CD8-positive, alpha-beta memory T cell (primary cell): Measurements from ENCODE around the gene JAKMIP2. TPM values are rescaled to one million over a fixed set of nuclear protein-coding genes. Genes with fewer than 3 reads are reported as not detected.
A peak's percentile ranks its signal among the peaks of the same experiment; 100 is the strongest.
"Not testable (repeated sequence)": the region's sequence is repeated elsewhere in the genome, so short reads cannot be mapped to it uniquely, and the experiment has no call there.

ENCODE experiments used
- CTCF ChIA-PET: fragments of 350-600 bp; sonication (Branson Sonifier 250); formaldehyde crosslinking; loops from one replicate; lab custom pipeline; 2021; ENCODE audit warnings: antibody characterized with exemption; lab: Charles Lee
- POLR2A ChIA-PET: fragments of 350-600 bp; sonication (Branson Sonifier 250); formaldehyde crosslinking; loops from one replicate; lab custom pipeline; 2021; ENCODE audit warnings: antibody characterized with exemption; lab: Charles Lee
- DNase-seq, 5 donors: peaks; one replicate each; pipeline versions ENCODE4 v3.0.0 to v3.0.0-alpha.2; 2020 to 2022; ENCODE audit warnings: mixed read lengths in 1 of 5
- H3K27ac ChIP-seq: one replicate; pipeline ENCODE4 v1.7.0; 2013; ENCODE audit warnings: low read depth, mild to moderate bottlenecking, low read length, moderate library complexity
- H3K27me3 ChIP-seq: 2 replicates; pipeline ENCODE4 v1.7.0; 2013; ENCODE audit warnings: low read length, mild to moderate bottlenecking; ENCODE audit not compliant: insufficient read depth, poor library complexity, severe bottlenecking
- H3K36me3 ChIP-seq: 2 replicates; pipeline ENCODE4 v1.7.0; 2013; ENCODE audit warnings: mild to moderate bottlenecking, low read length, moderate library complexity; ENCODE audit not compliant: insufficient read depth
- H3K4me1 ChIP-seq: 2 replicates; pipeline ENCODE4 v1.7.0; 2013; ENCODE audit warnings: mild to moderate bottlenecking, low read length, moderate library complexity; ENCODE audit not compliant: insufficient read depth
- H3K4me3 ChIP-seq: 2 replicates; pipeline ENCODE4 v1.7.0; 2013; ENCODE audit warnings: mild to moderate bottlenecking, low read length
- H3K9me3 ChIP-seq: 2 replicates; pipeline ENCODE4 v1.7.0; 2013; ENCODE audit warnings: mild to moderate bottlenecking, low read length
- H3K27ac Mint-ChIP-seq, 8 donors: one replicate each; pipeline ENCODE4 v1.8.0; 2020 to 2021; ENCODE audit warnings: mixed read lengths in 8 of 8, mild to moderate bottlenecking in 6 of 8, inconsistent platforms in 3 of 8, moderate library complexity in 3 of 8
- H3K27me3 Mint-ChIP-seq, 2 donors: one replicate each; pipeline ENCODE4 v1.8.0; 2020 to 2021; ENCODE audit warnings: mixed read lengths in 2 of 2, mild to moderate bottlenecking in 1 of 2, moderate library complexity in 1 of 2
- H3K36me3 Mint-ChIP-seq, 3 donors: one replicate each; pipeline ENCODE4 v1.8.0; 2020 to 2021; ENCODE audit warnings: mixed read lengths in 3 of 3, inconsistent platforms in 1 of 3, mild to moderate bottlenecking in 1 of 3
- H3K4me1 Mint-ChIP-seq, 3 donors: one replicate each; pipeline ENCODE4 v1.8.0; 2020 to 2021; ENCODE audit warnings: mixed read lengths in 3 of 3, inconsistent platforms in 1 of 3, mild to moderate bottlenecking in 1 of 3
- H3K4me3 Mint-ChIP-seq, 7 donors: one replicate each; pipeline ENCODE4 v1.8.0; 2020 to 2021; ENCODE audit warnings: mixed read lengths in 7 of 7, mild to moderate bottlenecking in 6 of 7, moderate library complexity in 4 of 7, inconsistent platforms in 2 of 7
- H3K9me3 Mint-ChIP-seq, 5 donors: one replicate each; pipeline ENCODE4 v1.8.0; 2020 to 2022; ENCODE audit warnings: mixed read lengths in 5 of 5, mild to moderate bottlenecking in 3 of 5, moderate library complexity in 2 of 5, inconsistent platforms in 1 of 5
- polyA plus RNA-seq: library from polyadenylated mRNA; unstranded; fragments of 300-500 nt; fragmentation: Illumina TruSeq; gene quantifications from one replicate; pipeline ENCODE4 v1.2.3, GENCODE V29; 2021
- total RNA-seq, 2 experiments: library from RNA; stranded (reverse); gene quantifications; one replicate each; pipeline ENCODE4 v1.2.3, GENCODE V29; 2021

Gene JAKMIP2
- total and polyA plus RNA-seq, 3 experiments from 2014 or later, result 1.8 to 6.3 (median 1.8) TPM

- H3K36me3 Mint-ChIP-seq, H3K4me3 ChIP-seq, CTCF ChIA-PET, H3K27me3 Mint-ChIP-seq, H3K36me3 ChIP-seq, H3K27me3 ChIP-seq, H3K9me3 ChIP-seq, H3K9me3 Mint-ChIP-seq, DNase-seq, H3K27ac ChIP-seq, H3K4me3 Mint-ChIP-seq, POLR2A ChIA-PET: not testable (repeated sequence)
- peak overlapping the region in 2 of 8 donors; percentile 58 to 71 for H3K27ac Mint-ChIP-seq
- H3K4me1 Mint-ChIP-seq, result peaks cover 13 to 27% (median 24%) of the 10 kb centered on the region in 3 donors
- H3K4me1 ChIP-seq, result peaks cover 12% of the 10 kb centered on the region
Observed at GRCh38 chr5:147803161-147803560, 20.6 kb upstream of the JAKMIP2 start.

- peaks cover 0 to 13% of the 10 kb centered on the region in 2 donors for H3K27me3 Mint-ChIP-seq
- peaks cover 12% of the 10 kb centered on the region for H3K4me1 ChIP-seq
- H3K36me3 ChIP-seq, result no peaks in the 10 kb centered on the region
- H3K27me3 ChIP-seq, result no peaks in the 10 kb centered on the region
- H3K4me3 Mint-ChIP-seq, result no peak overlapping the region
- no peaks in the 10 kb centered on the region for H3K9me3 Mint-ChIP-seq
- DNase-seq, result no peak
- H3K36me3 Mint-ChIP-seq, result peaks cover 0 to 4% (median 0%) of the 10 kb centered on the region in 3 donors
- H3K27ac Mint-ChIP-seq, result no peak overlapping the region
- peaks cover 13 to 27% (median 24%) of the 10 kb centered on the region in 3 donors for H3K4me1 Mint-ChIP-seq
- ChIA-PET POLR2A (no interaction called here), CTCF (no interaction called here)
- H3K9me3 ChIP-seq, result no peaks in the 10 kb centered on the region
- H3K27ac ChIP-seq, result no peak overlapping the region
- H3K4me3 ChIP-seq, result no peak overlapping the region
Observed at GRCh38 chr5:147801461-147801860, 18.9 kb upstream of the JAKMIP2 start.

DNA sequence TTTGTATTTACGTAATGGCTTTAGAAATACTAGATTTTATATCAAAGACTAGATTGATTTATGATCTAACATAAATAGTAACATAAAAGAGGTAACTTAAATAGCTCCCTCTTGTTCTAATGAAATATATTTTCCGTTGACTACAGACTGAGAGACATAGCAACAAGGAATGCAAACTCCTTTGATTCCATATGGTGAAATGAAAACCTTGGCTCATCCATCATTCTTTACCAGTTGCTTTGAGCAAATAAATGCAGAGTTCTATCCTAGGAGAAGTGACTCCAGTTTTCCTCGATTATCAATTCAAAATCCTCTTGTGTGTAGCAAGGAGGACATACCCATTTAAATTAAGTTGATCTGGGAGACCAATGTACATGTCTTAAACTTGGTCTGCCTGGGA lies 18.0 kb upstream of the JAKMIP2 start:
- Mint-ChIP-seq H3K4me1 (peaks cover 11 to 24% (median 21%) of the 10 kb centered on the region in 3 donors), H3K4me3 (no peak overlapping the region), H3K27ac (no peak overlapping the region), H3K9me3 (no peaks in the 10 kb centered on the region), H3K36me3 (peaks cover 0 to 4% (median 0%) of the 10 kb centered on the region in 3 donors), H3K27me3 (peaks cover 1 to 13% of the 10 kb centered on the region in 2 donors)
- Histone ChIP-seq H3K27ac (no peak overlapping the region), H3K9me3 (no peaks in the 10 kb centered on the region), H3K4me3 (no peak overlapping the region), H3K4me1 (peaks cover 12% of the 10 kb centered on the region), H3K36me3 (no peaks in the 10 kb centered on the region), H3K27me3 (no peaks in the 10 kb centered on the region)
- ChIA-PET CTCF (no interaction called here), POLR2A (no interaction called here)
- DNase-seq, result no peak

DNA sequence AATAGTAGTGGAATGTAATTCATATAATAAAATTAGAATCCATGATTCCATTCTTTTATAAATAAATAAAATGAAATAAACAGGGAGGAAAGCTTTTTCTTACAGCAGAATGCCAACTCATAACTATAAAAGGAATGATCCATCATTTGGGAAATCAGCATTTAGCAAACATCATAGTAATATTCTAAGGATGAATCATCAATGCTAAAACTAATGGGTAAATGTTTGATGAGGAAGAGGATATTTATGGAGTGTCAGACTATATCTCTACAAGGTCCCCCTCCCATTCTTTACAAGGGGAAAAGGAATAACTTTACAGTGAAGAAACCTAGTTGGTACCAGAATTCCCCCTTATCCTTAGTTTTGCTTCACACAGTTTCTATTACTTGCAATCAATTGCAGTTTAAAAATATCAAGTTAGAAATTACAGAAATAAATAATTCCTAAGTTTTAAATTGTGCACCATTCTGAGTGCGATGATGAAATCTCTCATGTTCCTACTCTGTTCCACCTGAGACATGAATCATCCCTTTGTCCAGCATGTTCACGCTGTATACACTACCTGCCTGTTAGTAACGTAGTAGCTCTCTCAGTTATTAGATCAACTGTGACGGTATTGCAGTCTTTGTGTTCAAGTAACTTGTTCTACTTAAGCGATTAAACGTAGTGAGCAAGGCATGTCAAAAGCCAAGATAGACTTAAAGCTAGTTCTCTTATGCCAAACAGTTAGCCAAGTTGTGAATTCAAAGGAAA lies 14.2 kb upstream of the JAKMIP2 start:
- peaks cover 1 to 16% of the 10 kb centered on the region in 2 donors for H3K27me3 Mint-ChIP-seq
- CTCF ChIA-PET, result no interaction called here

DNA sequence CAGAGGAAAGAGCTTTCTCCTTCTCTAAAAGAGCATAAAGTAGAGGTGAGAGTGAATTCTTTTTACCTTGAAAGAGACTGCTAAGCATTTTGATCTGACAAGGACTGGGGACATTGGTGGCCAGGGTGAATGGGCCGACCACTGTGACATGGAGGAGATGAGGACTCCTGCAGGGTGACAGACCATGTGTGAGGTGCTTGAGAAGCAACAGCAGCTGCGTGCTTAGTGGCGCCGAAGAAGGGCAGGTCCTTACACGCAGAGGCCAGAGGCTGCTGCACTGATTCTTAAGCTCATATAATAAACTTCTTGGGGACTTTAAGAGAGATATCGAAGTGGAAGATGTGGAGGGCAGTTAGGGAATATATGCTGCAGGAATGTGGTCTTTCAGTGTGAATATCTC lies 8.7 kb upstream of the JAKMIP2 start:
- no peak for DNase-seq
- no peaks in the 10 kb centered on the region for H3K9me3 Mint-ChIP-seq
- Histone ChIP-seq H3K27ac (no peak overlapping the region), H3K36me3 (no peaks in the 10 kb centered on the region), H3K27me3 (no peaks in the 10 kb centered on the region), H3K4me3 (no peak overlapping the region), H3K4me1 (no peaks in the 10 kb centered on the region), H3K9me3 (no peaks in the 10 kb centered on the region)
- peaks cover 1 to 3% of the 10 kb centered on the region in 2 donors for H3K27me3 Mint-ChIP-seq
- H3K4me1 Mint-ChIP-seq, result no peaks in the 10 kb centered on the region
- CTCF ChIA-PET, result no interaction called here
- no peaks in the 10 kb centered on the region for H3K36me3 Mint-ChIP-seq
- POLR2A ChIA-PET, result no interaction called here
- no peak overlapping the region for H3K4me3 Mint-ChIP-seq
- H3K27ac Mint-ChIP-seq, result peak overlapping the region in 1 of 8 donors; percentile 20

More for the DNA sequence above, 14.2 kb upstream of the JAKMIP2 start:
- H3K27me3 ChIP-seq, result no peaks in the 10 kb centered on the region
- Mint-ChIP-seq H3K27ac (no peak overlapping the region), H3K9me3 (no peaks in the 10 kb centered on the region), H3K4me3 (no peak overlapping the region), H3K4me1 (no peaks in the 10 kb centered on the region), H3K36me3 (peaks cover 0 to 4% (median 0%) of the 10 kb centered on the region in 3 donors)
- POLR2A ChIA-PET, result no interaction called here
- DNase-seq, result no peak
- H3K9me3 ChIP-seq, result no peaks in the 10 kb centered on the region
- no peaks in the 10 kb centered on the region for H3K4me1 ChIP-seq
- H3K27ac ChIP-seq, result no peak overlapping the region
- no peaks in the 10 kb centered on the region for H3K36me3 ChIP-seq
- no peak overlapping the region for H3K4me3 ChIP-seq

DNA sequence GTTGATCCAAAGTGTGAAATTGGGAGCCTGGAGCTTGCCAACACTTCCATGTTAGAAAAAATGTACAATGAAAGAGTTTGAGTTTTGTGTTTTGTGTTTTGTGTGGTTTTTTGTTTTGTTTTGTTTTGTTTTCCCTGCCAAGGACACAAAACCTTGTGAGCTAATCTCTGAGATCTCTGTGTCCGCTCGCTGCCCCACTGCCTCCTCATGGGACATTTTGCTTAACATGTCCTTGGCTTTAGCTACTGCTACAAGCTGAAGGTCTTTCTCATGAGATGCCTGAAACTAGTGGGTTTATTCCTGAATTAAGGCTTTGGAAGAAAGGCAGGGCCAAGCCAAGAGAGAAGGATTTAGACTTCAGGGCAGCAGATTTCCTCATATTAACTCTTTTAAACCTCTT lies 7.3 kb upstream of the JAKMIP2 start:
- CTCF ChIA-PET, result no interaction called here

GRCh38 chr5:147788023-147788422 lies 5.5 kb upstream of the JAKMIP2 start:
- DNase-seq, result no peak
- ChIA-PET POLR2A (no interaction called here), CTCF (no interaction called here)
- Mint-ChIP-seq H3K4me1 (peaks cover 0 to 9% (median 0%) of the 10 kb centered on the region in 3 donors), H3K9me3 (no peaks in the 10 kb centered on the region), H3K4me3 (no peak overlapping the region), H3K27ac (peak overlapping the region in 1 of 8 donors; percentile 10), H3K36me3 (no peaks in the 10 kb centered on the region), H3K27me3 (no peaks in the 10 kb centered on the region)
- Histone ChIP-seq H3K36me3 (no peaks in the 10 kb centered on the region), H3K4me1 (no peaks in the 10 kb centered on the region), H3K9me3 (no peaks in the 10 kb centered on the region), H3K27ac (no peak overlapping the region), H3K4me3 (no peak overlapping the region), H3K27me3 (no peaks in the 10 kb centered on the region)

More for the DNA sequence above, 7.3 kb upstream of the JAKMIP2 start:
- Mint-ChIP-seq H3K4me1 (no peaks in the 10 kb centered on the region), H3K27ac (no peak overlapping the region), H3K4me3 (no peak overlapping the region), H3K9me3 (no peaks in the 10 kb centered on the region), H3K36me3 (no peaks in the 10 kb centered on the region), H3K27me3 (peaks cover 0 to 2% of the 10 kb centered on the region in 2 donors)
- Histone ChIP-seq H3K27ac (no peak overlapping the region), H3K36me3 (no peaks in the 10 kb centered on the region), H3K27me3 (no peaks in the 10 kb centered on the region), H3K4me1 (no peaks in the 10 kb centered on the region), H3K9me3 (no peaks in the 10 kb centered on the region), H3K4me3 (no peak overlapping the region)
- POLR2A ChIA-PET, result no interaction called here
- no peak for DNase-seq

DNA sequence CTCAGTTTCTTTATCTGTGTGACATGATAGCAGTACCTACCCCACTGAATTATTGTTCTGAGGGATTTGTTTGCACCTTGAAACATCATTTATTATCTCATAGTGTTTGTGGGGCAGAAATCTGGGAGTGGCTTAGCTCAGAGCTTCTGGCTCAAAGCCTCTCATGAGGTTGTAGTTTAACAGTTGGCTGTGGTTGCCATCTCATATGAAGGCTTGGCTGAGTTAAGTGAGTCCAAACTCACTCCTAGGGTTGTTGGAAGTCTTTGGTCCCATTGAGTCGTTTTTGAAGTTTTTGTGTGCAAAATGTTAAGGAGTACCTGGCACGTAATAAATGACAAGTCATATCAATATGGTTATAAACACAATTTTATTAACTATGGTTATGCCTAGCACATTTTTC lies 3.6 kb upstream of the JAKMIP2 start:
- Mint-ChIP-seq H3K27me3 (no peaks in the 10 kb centered on the region), H3K9me3 (peaks cover 0 to 2% (median 0%) of the 10 kb centered on the region in 5 donors), H3K4me3 (no peak overlapping the region), H3K4me1 (peaks cover 14 to 27% (median 18%) of the 10 kb centered on the region in 3 donors), H3K27ac (no peak overlapping the region), H3K36me3 (peaks cover 0 to 2% (median 0%) of the 10 kb centered on the region in 3 donors)
- H3K27me3 ChIP-seq, result no peaks in the 10 kb centered on the region
- H3K4me3 ChIP-seq, result no peak overlapping the region
- H3K4me1 ChIP-seq, result peaks cover 10% of the 10 kb centered on the region
- no peak overlapping the region for H3K27ac ChIP-seq
- ChIA-PET POLR2A (no interaction called here), CTCF (no interaction called here)
- DNase-seq, result no peak
- H3K9me3 ChIP-seq, result no peaks in the 10 kb centered on the region
- H3K36me3 ChIP-seq, result no peaks in the 10 kb centered on the region
